ENCODE measurements around the gene DNAJC7.

The DNAJC7 gene

GRCh38 chr17:41973408-41973811 is 43.8 kb downstream of the DNAJC7 start:
- no peak for DNase-seq

DNA sequence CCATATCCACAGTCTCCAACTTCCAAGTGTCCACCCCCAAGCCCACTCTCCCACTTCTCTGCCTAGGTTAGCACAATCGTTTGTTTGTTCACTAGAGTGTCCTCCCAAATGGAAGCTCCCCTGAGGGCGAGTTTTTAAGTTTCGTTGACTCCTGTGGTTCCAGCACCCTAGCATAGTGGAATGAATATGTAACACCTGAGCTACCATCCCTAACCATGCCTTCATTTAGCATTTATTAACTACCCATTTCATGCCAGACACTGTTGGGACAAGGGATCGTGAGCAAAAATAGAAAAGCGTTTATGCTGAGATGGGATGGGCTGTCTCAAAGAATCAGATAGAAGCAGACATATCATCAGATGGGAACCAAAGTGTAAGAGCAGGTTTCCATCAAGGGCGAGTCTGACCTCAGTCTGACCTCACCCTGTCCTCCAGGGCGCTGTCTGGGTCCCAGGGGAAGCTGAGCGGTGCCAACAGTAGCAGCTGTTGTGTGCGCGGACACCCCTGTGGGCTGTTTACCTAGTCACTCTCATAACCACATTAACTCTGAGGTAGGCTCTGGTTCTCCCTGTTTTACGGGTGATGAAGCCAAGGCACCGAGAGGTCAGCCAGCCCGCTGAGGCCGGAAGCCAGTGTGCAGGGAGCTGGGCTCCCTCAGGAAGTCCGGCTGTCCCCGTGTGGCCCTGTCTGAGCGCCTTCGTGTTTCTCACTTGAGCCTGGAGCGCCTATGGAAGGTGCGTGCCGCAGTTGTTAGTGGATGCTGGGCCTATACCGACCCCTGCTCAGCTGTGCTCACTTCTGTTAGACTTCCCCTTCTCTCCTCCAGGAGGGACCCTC is 44.5 kb downstream of the DNAJC7 start:
- DNase-seq, result no peak

DNA sequence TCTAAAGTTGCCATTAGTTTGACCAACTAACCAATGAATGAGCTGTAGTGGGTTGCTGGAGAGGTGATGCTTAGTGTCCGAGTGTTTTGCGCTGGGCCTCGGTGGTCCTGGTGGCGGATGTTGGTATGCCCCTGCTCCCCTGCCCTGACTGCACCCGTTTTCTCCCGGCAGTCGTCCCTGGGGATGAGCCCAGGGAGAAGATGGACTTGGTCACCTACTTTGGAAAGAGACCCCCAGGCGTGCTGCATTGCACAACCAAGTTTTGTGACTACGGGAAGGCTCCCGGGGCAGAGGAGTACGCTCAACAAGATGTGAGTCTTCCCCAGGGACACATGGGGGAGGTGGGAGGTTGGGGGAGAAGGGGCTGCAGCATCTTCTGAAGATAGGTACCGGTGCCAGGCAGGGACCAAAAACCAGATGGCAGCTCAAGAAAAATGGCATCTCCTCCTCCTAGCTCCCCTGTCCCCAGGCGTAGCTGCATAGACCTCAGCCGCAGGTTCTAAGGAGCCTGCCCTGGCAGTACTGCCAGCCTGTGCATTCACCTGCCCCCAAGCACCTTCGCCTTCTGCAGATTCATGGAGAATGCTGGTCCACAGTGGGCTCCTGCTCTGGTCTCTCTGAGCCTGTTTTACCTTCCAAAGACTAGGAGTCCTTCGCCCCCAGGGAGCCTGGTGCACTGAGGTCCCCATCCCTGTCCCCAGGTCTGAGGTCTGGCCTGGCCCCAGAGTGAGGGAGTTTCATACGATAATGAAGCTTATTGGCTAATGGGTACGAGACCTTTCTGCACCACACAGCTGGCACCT is 45.3 kb downstream of the DNAJC7 start:
- DNase-seq, result no peak

DNA sequence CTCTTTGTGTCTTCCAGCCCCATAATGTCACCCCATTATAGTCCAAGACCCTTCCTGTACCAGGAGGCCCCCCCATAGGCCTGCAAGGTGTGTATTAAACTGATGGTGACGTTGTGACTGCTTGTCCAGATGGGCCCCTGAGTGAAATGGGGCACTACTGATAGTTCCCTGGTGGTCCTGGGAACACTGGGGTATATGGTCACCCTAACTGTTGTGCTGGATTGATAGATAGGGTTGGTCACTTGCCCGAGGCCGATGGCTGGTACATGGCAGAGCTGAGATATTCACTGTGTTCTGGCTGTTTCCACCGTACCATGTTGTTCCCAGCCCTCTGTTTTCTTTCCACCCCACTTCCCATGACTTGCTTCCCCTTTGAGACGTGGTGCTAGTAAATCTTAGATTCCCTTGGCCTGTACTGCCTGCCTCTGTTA is 46.3 kb downstream of the DNAJC7 start:
- DNase-seq, result no peak

DNA sequence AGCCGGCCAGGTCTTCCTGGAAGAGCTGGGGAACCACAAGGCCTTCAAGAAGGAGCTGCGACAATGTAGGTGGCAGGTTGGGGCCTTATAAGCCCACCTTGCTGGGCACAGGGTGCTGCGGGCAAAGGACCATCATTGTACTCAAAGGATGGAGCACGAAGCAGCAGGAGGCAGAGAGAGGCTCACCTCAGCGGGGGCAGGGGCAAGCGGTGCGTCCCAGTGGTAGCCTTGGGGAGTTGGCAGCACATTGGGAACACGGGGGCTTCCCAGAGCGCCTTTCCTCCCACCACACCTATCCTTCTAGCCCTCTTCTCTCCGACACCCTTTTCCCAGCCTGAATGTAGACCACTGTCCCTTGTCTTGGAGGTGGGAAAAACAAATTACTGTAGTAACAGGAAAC is 48.6 kb downstream of the DNAJC7 start:
- DNase-seq, result no peak

DNA sequence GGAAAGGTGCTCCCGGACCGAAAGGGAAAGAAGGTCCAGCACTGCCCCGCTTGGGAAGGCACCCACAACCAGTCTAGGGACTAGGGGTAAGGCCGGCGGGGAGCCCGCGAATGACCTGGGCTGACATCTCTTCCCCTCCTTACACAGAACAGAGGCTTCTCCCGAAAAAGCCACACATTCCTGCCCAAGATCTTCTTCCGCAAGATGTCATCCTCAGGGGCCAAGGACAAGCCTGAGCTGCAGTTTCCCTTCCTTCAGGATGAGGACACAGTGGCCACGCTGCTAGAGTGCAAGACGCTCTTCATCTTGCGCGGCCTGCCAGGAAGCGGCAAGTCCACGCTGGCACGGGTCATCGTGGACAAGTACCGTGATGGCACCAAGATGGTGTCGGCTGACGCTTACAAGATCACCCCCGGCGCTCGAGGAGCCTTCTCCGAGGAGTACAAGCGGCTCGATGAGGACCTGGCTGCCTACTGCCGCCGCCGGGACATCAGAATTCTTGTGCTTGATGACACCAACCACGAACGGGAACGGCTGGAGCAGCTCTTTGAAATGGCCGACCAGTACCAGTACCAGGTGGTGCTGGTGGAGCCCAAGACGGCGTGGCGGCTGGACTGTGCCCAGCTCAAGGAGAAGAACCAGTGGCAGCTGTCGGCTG is 49.2 kb downstream of the DNAJC7 start:
- DNase-seq, result no peak

DNA sequence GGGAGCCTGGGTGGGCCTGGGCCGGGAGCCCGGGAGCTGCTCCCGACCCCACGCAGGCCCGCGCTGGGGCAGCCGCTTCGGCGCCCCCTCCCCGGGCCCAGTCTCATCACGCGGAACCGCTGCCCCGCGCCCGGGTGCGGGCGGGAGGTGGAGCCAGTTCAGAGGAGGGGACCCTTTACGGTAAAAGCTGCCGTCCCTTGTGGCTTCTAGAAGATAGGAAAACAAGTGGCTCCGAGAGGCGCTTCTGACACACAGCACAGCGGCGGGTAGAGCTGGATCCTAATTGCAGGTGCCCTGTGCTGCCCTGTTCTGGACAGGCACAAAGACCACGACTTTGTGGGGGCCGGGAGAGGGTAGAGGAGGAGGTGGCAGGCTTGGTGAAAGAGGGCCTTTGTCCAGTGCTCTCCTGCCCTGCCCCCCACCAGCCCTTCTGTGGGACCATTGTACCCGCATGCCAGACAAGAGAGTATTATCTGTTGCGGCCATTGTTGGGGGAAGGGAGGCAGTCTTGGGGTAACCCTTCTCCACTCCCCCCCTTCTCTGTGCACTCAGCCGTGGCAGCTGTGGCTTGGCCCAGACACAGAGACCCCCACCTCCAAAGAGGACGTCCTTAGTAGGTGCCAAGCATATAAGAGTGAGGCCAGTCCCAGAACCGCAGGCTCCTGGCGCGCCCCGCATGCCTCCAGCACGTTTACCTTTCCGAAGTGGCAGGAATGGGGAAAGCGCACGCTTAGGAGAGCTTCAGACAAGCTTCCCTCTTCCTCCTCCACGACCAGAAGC is 49.9 kb downstream of the DNAJC7 start:
- peak; percentile 66 for DNase-seq

- DNase-seq, result peak; percentile 94
Observed at GRCh38 chr17:41966463-41967140, 50.6 kb downstream of the DNAJC7 start, which contains the start of gene CNP. CNP (plus strand) TSS chr17:41966795; CDS start chr17:41966885, 90 bp downstream.

DNA sequence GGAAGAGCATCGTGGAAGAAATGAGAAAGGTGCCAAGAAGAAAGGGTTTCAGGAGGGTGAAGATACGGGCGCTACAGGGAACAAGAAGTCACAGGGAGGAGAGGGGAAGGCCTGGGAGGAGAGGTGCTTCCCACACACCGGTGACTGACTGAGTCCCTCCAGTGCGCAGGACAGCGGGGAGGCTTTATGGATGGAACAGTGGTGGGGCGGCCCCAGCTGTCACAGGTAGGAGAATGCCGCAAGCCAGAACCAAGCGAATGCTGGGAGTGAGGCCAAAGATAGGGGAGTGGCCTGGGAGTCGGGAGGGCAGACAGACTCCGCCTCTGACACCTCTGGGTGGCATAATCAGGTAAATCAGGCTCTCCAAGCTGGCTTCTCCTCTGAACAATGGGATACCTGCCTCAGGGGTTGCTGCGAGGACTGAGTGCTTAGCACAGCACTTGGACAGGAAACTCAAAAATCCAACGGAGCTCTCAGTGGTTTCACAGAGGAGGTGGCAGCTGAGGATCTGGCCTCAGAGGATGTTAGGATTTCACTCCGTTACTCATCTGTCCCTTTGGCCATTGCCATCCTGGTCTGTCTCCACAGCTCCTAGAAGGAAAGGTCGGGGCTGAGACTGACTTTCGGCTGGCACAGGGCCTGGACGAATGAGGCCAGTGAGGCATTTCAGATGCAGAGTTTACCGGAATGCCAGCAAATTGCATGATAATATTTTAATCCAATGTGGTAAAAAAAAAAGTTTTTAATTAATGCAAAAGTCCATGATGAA is 51.4 kb downstream of the DNAJC7 start:
- peak; percentile 81 for DNase-seq

DNA sequence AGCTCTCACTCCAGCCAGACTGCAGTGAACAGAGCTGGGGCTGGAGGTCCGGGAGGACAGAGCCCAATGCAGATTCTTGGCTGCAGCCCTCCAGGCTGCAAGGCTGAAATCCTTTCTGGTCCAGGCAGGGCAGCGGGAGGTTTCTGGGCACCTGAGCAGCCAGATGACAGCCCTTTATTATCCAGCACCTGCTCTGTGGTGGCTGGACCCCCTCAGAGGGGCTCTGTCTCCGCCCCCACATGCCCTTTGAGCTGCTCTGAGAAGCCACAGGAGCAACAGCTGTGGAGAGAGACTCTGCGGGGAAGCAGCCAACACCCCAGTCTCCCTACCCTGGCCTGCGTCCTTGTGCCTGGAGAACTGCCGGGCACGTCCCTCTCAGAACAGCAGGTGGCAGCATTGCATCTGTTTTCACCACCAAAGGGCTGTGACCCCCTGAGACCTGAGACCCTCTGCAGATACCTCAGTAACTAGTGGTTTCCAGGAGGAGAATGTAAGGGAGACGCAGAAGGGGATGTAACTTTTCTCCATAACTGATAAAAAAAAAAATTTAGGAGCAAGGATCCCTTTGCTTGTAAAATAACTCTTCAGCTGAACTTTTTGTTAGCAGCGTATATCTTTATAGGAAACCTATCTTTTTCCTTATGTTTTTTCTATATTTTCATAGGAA is 54.3 kb downstream of the DNAJC7 start:
- peak; percentile 79 for DNase-seq

GRCh38 chr17:41962111-41962510 is 55.1 kb downstream of the DNAJC7 start:
- DNase-seq, result no peak

DNA sequence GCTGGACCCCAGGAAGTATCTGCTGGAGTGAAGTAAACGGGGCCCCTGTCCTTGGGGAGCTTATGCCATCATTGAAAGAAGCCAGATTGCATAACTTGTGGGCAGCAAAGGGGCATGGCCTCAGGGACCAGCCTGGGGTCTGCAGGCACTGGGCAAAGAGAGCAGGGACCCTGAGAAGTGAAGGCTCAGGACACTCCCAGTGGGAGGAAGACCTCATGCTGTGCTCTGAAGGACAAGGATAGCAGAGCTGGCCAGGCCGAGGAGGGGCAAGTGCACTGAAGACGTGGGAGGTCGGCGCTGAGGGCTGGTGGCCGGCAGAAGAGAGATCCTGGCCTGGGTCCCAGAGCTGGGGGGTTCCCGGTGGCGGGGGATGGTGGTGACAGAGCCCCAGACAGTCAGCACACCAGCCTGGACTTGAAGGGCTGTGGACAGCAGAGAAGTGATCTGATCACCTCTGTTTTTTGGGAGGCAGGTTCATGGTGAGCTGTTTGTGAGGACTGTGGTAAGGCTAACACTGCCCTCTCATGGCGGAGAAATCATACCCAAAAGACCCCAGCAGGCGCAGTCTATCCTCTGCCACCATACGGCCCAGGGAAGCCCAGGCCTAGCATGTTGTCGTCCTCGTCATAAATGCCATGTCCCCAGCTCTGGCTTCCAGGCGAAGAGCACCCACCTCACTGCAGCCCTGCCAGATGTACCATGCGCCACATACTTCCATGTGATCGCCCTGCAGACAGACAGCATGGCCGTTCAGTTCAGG is 57.7 kb downstream of the DNAJC7 start:
- DNase-seq, result no peak

GRCh38 chr17:41959030-41959335 is 58.3 kb downstream of the DNAJC7 start:
- no peak for DNase-seq

DNA sequence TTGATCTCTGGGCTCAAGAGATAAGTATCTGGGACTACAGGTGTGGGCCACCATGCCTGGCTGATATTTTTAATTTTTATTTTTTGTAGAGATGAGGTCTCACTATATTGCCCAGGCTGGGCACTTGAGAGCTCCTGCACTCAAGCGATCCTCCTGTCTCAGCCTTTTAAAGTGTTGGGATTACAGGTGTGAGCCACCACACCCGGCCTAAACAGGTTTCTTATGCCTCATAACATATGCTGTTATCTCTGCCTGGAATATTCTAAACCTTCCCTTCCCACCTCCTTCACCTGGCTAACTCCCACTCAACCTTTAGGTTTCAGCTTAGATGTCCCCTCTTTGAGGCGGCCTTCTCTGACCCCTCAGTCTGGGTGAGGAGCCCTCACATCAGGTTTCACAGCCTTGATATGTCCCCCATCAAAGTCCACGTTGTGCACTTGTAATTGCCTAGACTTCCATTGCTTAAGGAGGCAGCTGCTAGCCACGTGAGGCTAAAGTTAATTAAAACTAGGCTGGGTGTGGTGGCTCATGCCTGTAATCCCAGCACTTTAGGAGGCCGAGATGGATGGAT is 59.3 kb downstream of the DNAJC7 start:
- no peak for DNase-seq

DNA sequence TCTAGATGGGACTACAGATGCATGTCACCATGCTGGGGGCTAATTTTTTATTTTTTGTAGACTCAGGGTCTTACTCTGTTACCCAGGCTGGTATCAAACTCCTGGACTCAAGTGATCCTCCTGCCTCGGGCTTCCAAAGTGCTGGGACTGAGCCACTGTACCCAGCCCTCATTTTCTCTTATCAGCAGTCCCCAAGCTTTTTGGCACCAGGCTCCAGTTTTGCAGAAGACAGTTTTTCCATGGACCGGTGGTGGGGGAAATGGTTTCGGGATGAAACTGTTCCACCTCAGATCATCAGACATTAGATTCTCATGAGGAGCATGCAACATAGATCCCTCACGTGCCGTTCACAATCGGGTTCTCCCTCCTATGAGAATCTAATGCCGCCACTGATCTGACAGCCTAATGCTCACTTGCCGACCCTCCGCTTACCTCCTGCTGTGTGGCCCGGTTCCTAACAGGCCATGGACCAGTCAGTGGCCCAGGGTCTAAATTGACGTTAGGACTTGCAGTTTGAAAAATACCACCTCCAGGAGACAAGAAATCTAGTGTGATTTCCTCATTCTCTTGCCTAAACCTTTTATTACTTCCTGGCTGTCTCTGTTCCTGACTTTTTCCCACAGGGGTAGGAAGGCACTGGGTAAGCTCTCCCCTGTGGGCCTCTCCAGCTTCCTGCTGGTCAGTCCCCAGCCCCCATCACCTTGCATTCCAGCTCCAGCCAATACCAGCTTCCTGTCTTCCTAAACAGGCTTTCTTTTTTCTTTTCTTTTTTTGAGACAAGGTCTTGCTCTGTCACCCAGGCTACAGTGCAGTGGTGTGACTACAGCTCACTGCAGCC is 60.0 kb downstream of the DNAJC7 start:
- DNase-seq, result no peak

DNA sequence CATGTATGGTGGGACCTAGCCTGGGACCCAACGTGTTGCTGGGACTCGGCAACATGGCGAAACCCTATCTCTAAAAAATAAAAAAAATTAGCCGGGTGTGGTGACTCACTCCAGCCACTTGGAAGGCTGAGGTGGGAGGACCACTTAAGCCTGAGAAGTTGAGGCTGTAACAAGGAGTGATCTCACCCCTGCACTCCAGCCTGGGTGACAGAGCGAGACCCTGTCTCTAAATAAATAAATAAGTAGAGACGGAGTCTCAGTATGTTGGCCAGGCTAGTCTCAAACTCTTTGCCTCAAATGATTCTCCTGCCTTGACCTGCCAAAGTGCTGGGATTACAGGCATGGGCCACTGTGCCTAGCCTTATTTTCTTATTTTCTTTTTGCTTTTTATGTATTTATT is 60.7 kb downstream of the DNAJC7 start:
- DNase-seq, result no peak

- no peak for DNase-seq
Observed at GRCh38 chr17:41948762-41949460, 68.3 kb downstream of the DNAJC7 start.

- no peak for DNase-seq
Observed at GRCh38 chr17:41944943-41945342, 72.3 kb downstream of the DNAJC7 start.
